Activated naive CD8-positive, alpha-beta T cell (primary cell): Measurements from ENCODE around the gene CAPZA1.

Experiments used
- H3K27ac Mint-ChIP-seq: one replicate; pipeline ENCODE4 v1.8.0; 2021; ENCODE audit warnings: mixed read lengths
- H3K27me3 Mint-ChIP-seq: one replicate; pipeline ENCODE4 v1.8.0; 2021; ENCODE audit warnings: mixed read lengths
- H3K36me3 Mint-ChIP-seq: one replicate; pipeline ENCODE4 v1.8.0; 2021; ENCODE audit warnings: mixed read lengths
- H3K4me1 Mint-ChIP-seq: one replicate; pipeline ENCODE4 v1.8.0; 2021; ENCODE audit warnings: low read depth, mixed read lengths
- H3K4me3 Mint-ChIP-seq: one replicate; pipeline ENCODE4 v1.8.0; 2021; ENCODE audit warnings: mild to moderate bottlenecking, mixed read lengths
- H3K9me3 Mint-ChIP-seq: one replicate; pipeline ENCODE4 v1.8.0; 2021; ENCODE audit warnings: low read depth, mixed read lengths

CAPZA1 gene

GRCh38 chr1:112708002-112708448 is 88.4 kb downstream of the CAPZA1 start:
- Mint-ChIP-seq H3K36me3 (no peaks in the 10 kb centered on the region), H3K4me3 (peak overlapping the region; percentile 83), H3K27ac (no peak overlapping the region), H3K4me1 (peaks cover 32% of the 10 kb centered on the region), H3K27me3 (peaks cover 5% of the 10 kb centered on the region), H3K9me3 (no peaks in the 10 kb centered on the region)

GRCh38 chr1:112708489-112708888 is 88.9 kb downstream of the CAPZA1 start:
- Mint-ChIP-seq H3K9me3 (no peaks in the 10 kb centered on the region), H3K4me1 (peaks cover 29% of the 10 kb centered on the region), H3K27ac (no peak overlapping the region), H3K27me3 (peaks cover 5% of the 10 kb centered on the region), H3K4me3 (no peak overlapping the region), H3K36me3 (no peaks in the 10 kb centered on the region)

GRCh38 chr1:112710159-112710558 is 90.5 kb downstream of the CAPZA1 start:
- H3K27ac Mint-ChIP-seq = no peak overlapping the region
- peaks cover 19% of the 10 kb centered on the region for H3K4me1 Mint-ChIP-seq
- H3K4me3 Mint-ChIP-seq = no peak overlapping the region
- H3K27me3 Mint-ChIP-seq = peaks cover 9% of the 10 kb centered on the region
- no peaks in the 10 kb centered on the region for H3K36me3 Mint-ChIP-seq
- H3K9me3 Mint-ChIP-seq = no peaks in the 10 kb centered on the region

GRCh38 chr1:112710586-112710985 is 91.0 kb downstream of the CAPZA1 start:
- Mint-ChIP-seq H3K27me3 (peaks cover 9% of the 10 kb centered on the region), H3K4me1 (peaks cover 15% of the 10 kb centered on the region), H3K9me3 (no peaks in the 10 kb centered on the region), H3K36me3 (no peaks in the 10 kb centered on the region), H3K27ac (no peak overlapping the region), H3K4me3 (no peak overlapping the region)

GRCh38 chr1:112711041-112711440 is 91.4 kb downstream of the CAPZA1 start:
- Mint-ChIP-seq H3K9me3 (no peaks in the 10 kb centered on the region), H3K36me3 (no peaks in the 10 kb centered on the region), H3K4me3 (no peak overlapping the region), H3K27ac (no peak overlapping the region), H3K27me3 (peaks cover 9% of the 10 kb centered on the region), H3K4me1 (peaks cover 16% of the 10 kb centered on the region)

- H3K27me3 Mint-ChIP-seq = peaks cover 9% of the 10 kb centered on the region
- H3K9me3 Mint-ChIP-seq = no peaks in the 10 kb centered on the region
- H3K27ac Mint-ChIP-seq = no peak overlapping the region
- no peak overlapping the region for H3K4me3 Mint-ChIP-seq
- H3K36me3 Mint-ChIP-seq = no peaks in the 10 kb centered on the region
- H3K4me1 Mint-ChIP-seq = peaks cover 19% of the 10 kb centered on the region
Measured at GRCh38 chr1:112711670-112712069, 92.0 kb downstream of the CAPZA1 start.

- Mint-ChIP-seq H3K36me3 (no peaks in the 10 kb centered on the region), H3K27me3 (peaks cover 9% of the 10 kb centered on the region), H3K4me1 (peaks cover 19% of the 10 kb centered on the region)
Measured at GRCh38 chr1:112712191-112712590, 92.6 kb downstream of the CAPZA1 start.

GRCh38 chr1:112712701-112713128 is 93.1 kb downstream of the CAPZA1 start:
- no peak overlapping the region for H3K27ac Mint-ChIP-seq
- peaks cover 16% of the 10 kb centered on the region for H3K4me1 Mint-ChIP-seq
- H3K36me3 Mint-ChIP-seq = no peaks in the 10 kb centered on the region
- peaks cover 9% of the 10 kb centered on the region for H3K27me3 Mint-ChIP-seq
- no peaks in the 10 kb centered on the region for H3K9me3 Mint-ChIP-seq
- no peak overlapping the region for H3K4me3 Mint-ChIP-seq

More at GRCh38 chr1:112712191-112712590, 92.6 kb downstream of the CAPZA1 start:
- H3K27ac Mint-ChIP-seq = no peak overlapping the region
- H3K4me3 Mint-ChIP-seq = no peak overlapping the region
- H3K9me3 Mint-ChIP-seq = no peaks in the 10 kb centered on the region

GRCh38 chr1:112713466-112714312 is 94.1 kb downstream of the CAPZA1 start:
- peaks cover 7% of the 10 kb centered on the region for H3K27me3 Mint-ChIP-seq
- H3K27ac Mint-ChIP-seq = no peak overlapping the region
- H3K9me3 Mint-ChIP-seq = no peaks in the 10 kb centered on the region
- no peaks in the 10 kb centered on the region for H3K36me3 Mint-ChIP-seq
- peaks cover 16% of the 10 kb centered on the region for H3K4me1 Mint-ChIP-seq
- peak overlapping the region; percentile 75 for H3K4me3 Mint-ChIP-seq

- H3K4me3 Mint-ChIP-seq = peak overlapping the region; percentile 83
- H3K36me3 Mint-ChIP-seq = no peaks in the 10 kb centered on the region
- no peaks in the 10 kb centered on the region for H3K9me3 Mint-ChIP-seq
- peaks cover 16% of the 10 kb centered on the region for H3K4me1 Mint-ChIP-seq
- peaks cover 7% of the 10 kb centered on the region for H3K27me3 Mint-ChIP-seq
- H3K27ac Mint-ChIP-seq = no peak overlapping the region
Measured at GRCh38 chr1:112714313-112715263, 95.0 kb downstream of the CAPZA1 start.

- Mint-ChIP-seq H3K27ac (no peak within 1 kb of the TSS), H3K27me3 (peaks cover 7% of the 10 kb centered on the region), H3K4me3 (peak within 1 kb of the TSS; percentile 84), H3K4me1 (peaks cover 16% of the 10 kb centered on the region), H3K9me3 (no peaks in the 10 kb centered on the region), H3K36me3 (no peaks in the 10 kb centered on the region)
Measured at GRCh38 chr1:112715264-112716053, 95.8 kb downstream of the CAPZA1 start, which contains the start of gene PPM1J. PPM1J (minus strand) TSS chr1:112715332; CDS start chr1:112715301, 31 bp downstream.

- Mint-ChIP-seq H3K36me3 (no peaks in the 10 kb centered on the region), H3K27ac (no peak overlapping the region), H3K27me3 (peaks cover 7% of the 10 kb centered on the region), H3K9me3 (no peaks in the 10 kb centered on the region), H3K4me3 (peak overlapping the region; percentile 84), H3K4me1 (peaks cover 16% of the 10 kb centered on the region)
Measured at GRCh38 chr1:112716133-112716720, 96.6 kb downstream of the CAPZA1 start.

GRCh38 chr1:112717263-112717873 is 97.7 kb downstream of the CAPZA1 start:
- Mint-ChIP-seq H3K27me3 (peaks cover 7% of the 10 kb centered on the region), H3K27ac (no peak overlapping the region), H3K9me3 (no peaks in the 10 kb centered on the region), H3K4me3 (no peak overlapping the region), H3K4me1 (peaks cover 17% of the 10 kb centered on the region), H3K36me3 (no peaks in the 10 kb centered on the region)
